K562 (cell line): Measurements from ENCODE around the gene KCTD21. TPM values are rescaled to one million over a fixed set of nuclear protein-coding genes. Genes with fewer than 3 reads are reported as not detected.

Experiments used
- CHD1 ChIP-seq: fragments of 200-600 bp; sonication (generic); IDR thresholded peaks from one replicate; pipeline ENCODE4 v1.6.1; 2012; ENCODE audit warnings: mild to moderate bottlenecking, moderate library complexity, low read length, inconsistent platforms
- CXXC5 ChIP-seq: fragments of 250-450 bp; sonication (Bioruptor Pico); IDR thresholded peaks from 2 replicates; pipeline ENCODE4 v1.8.0; 2022; ENCODE audit warnings: inconsistent platforms, mild to moderate bottlenecking, moderate library complexity
- FOXJ3 ChIP-seq: sonication (generic); formaldehyde crosslinking; IDR thresholded peaks from 2 replicates; pipeline ENCODE4 v1.4.0; 2020; ENCODE audit warnings: mild to moderate bottlenecking, missing genetic modification reagents
- FOXK2 ChIP-seq, 2 experiments: fragments of 450-650 bp; IDR thresholded peaks in 1 of 2; conservative IDR thresholded peaks in 1 of 2; 2 replicates each; pipeline ENCODE4 v1.6.1; 2016; ENCODE audit warnings: low read depth in 2 of 2, mild to moderate bottlenecking in 1 of 2
- HOXB6 ChIP-seq: fragments of 250-450 bp; sonication (Bioruptor Pico); IDR thresholded peaks from 2 replicates; pipeline ENCODE4 v1.5.1; 2022; ENCODE audit warnings: mild to moderate bottlenecking, borderline replicate concordance
- IFI16 ChIP-seq: fragments of 250-450 bp; sonication (Bioruptor Pico); IDR thresholded peaks from 2 replicates; pipeline ENCODE4 v2.1.2; 2022; ENCODE audit warnings: mild to moderate bottlenecking, inconsistent platforms
- L3MBTL2 ChIP-seq: fragments of 450-650 bp; IDR thresholded peaks from 2 replicates; pipeline ENCODE4 v1.6.1; 2016; ENCODE audit warnings: mild to moderate bottlenecking, moderate library complexity
- NFXL1 ChIP-seq: fragments of 450-650 bp; formaldehyde crosslinking; IDR thresholded peaks from 2 replicates; pipeline ENCODE4 v1.4.0; 2021; ENCODE audit warnings: mild to moderate bottlenecking
- RBM34 ChIP-seq: fragments of 200-400 bp; formaldehyde crosslinking; IDR thresholded peaks from 2 replicates; pipeline ENCODE4 v1.6.1; 2018; ENCODE audit warnings: low read length, borderline replicate concordance; ENCODE audit not compliant: insufficient read depth
- SIRT6 ChIP-seq: IDR thresholded peaks from one replicate; pipeline ENCODE4 v1.6.1; 2012; ENCODE audit warnings: low read depth, mild to moderate bottlenecking, control low read depth, inconsistent platforms, low read length, moderate library complexity
- SPI1 ChIP-seq: IDR thresholded peaks from 2 replicates; pipeline ENCODE4 v1.6.1; 2011; ENCODE audit warnings: low read depth, low read length, control low read depth, borderline replicate concordance
- SREBF2 ChIP-seq: sonication (generic); formaldehyde crosslinking; IDR thresholded peaks from 2 replicates; pipeline ENCODE4 v1.4.0; 2020; ENCODE audit warnings: mild to moderate bottlenecking, missing genetic modification reagents
- STAT5A ChIP-seq: IDR thresholded peaks from 2 replicates; pipeline ENCODE4 v1.6.1; 2012; ENCODE audit warnings: low read length, inconsistent platforms, borderline replicate concordance
- TARDBP ChIP-seq: fragments of 450-650 bp; IDR thresholded peaks from 2 replicates; pipeline ENCODE4 v1.6.1; 2016
- TCFL5 ChIP-seq: fragments of 250-450 bp; sonication (Bioruptor Pico); conservative IDR thresholded peaks from 2 replicates; pipeline ENCODE4 v1.6.1; 2021; ENCODE audit warnings: mild to moderate bottlenecking, moderate library complexity, matching md5 sums
- TGIF2 ChIP-seq: sonication (generic); formaldehyde crosslinking; IDR thresholded peaks from 2 replicates; pipeline ENCODE4 v1.8.1; 2022; ENCODE audit warnings: mild to moderate bottlenecking, missing genetic modification reagents, moderate library complexity
- ZFPM2 ChIP-seq: fragments of 250-450 bp; sonication (Bioruptor Pico); IDR thresholded peaks from 2 replicates; pipeline ENCODE4 v1.5.1; 2022; ENCODE audit warnings: mild to moderate bottlenecking
- ZNF263 ChIP-seq: sonication (generic); formaldehyde crosslinking; IDR thresholded peaks from 2 replicates; pipeline ENCODE4 v1.8.0; 2022; ENCODE audit warnings: mild to moderate bottlenecking, missing genetic modification reagents, borderline replicate concordance
- ZNF282 ChIP-seq: sonication (generic); formaldehyde crosslinking; IDR thresholded peaks from 2 replicates; pipeline ENCODE4 v1.8.1; 2023; ENCODE audit warnings: missing genetic modification reagents
- ZNF408 ChIP-seq: fragments of 250-450 bp; sonication (Bioruptor Pico); IDR thresholded peaks from 2 replicates; pipeline ENCODE4 v1.4.0; 2020; ENCODE audit warnings: low read depth, mild to moderate bottlenecking, moderate library complexity
- ZNF436 ChIP-seq: fragments of 250-450, 450-650 bp; sonication (Bioruptor Pico); formaldehyde crosslinking; IDR thresholded peaks from 2 replicates; pipeline ENCODE4 v1.7.0; 2020; ENCODE audit warnings: mild to moderate bottlenecking
- polyA plus RNA-seq, 8 experiments: library from polyadenylated mRNA; depleted of rRNA in 4 of 8; stranded (reverse) in 5 of 8; unstranded in 3 of 8; fragments of >200 nt; fragmentation: Nextera tagmentation in 2 of 8; fragmentation: Illumina TruSeq in 1 of 8; extraction: Ambion mirVana in 2 of 8; extraction: Trizol in 1 of 8; gene quantifications; 2 replicates each; pipeline versions ENCODE4 v1.2.1 to v1.2.3, GENCODE V29; 2011 to 2014; ENCODE audit warnings: inconsistent platforms in 1 of 8, missing spikeins in 1 of 8
- total RNA-seq, 7 experiments: library from RNA; depleted of rRNA in 6 of 7; stranded (reverse); fragments of >200 nt in 6 of 7; fragmentation: Illumina TruSeq in 2 of 7; extraction: Trizol in 2 of 7; gene quantifications; 2 replicates each; pipeline versions ENCODE4 v1.2.1 to v1.2.3, GENCODE V29; 2011 to 2021; ENCODE audit warnings: low replicate concordance in 1 of 7
- TF ChIP-seq, protein P1 (sequence below), 2 experiments: fragments of 450-650 bp in 1 of 2; sonication (generic) in 1 of 2; formaldehyde crosslinking; conservative IDR thresholded peaks; 2 replicates each; pipeline versions ENCODE4 v1.4.0 to v1.8.1; 2020 to 2022; ENCODE audit warnings: mild to moderate bottlenecking in 1 of 2, missing genetic modification reagents in 1 of 2
- TF ChIP-seq, protein P2 (sequence below): IDR thresholded peaks from 3 replicates; pipeline ENCODE4 v1.6.1; 2011; ENCODE audit warnings: borderline replicate concordance, mild to moderate bottlenecking; ENCODE audit not compliant: insufficient read length, insufficient read depth
- TF ChIP-seq, protein P3 (sequence below): fragments of 250-450 bp; sonication (Bioruptor Pico); IDR thresholded peaks from 2 replicates; pipeline ENCODE4 v1.4.0; 2020
- TF ChIP-seq, protein P4 (sequence below): sonication (generic); formaldehyde crosslinking; IDR thresholded peaks from 2 replicates; pipeline ENCODE4 v1.8.1; 2022; ENCODE audit warnings: missing genetic modification reagents

KCTD21 gene
- total and polyA plus RNA-seq, 9 of the 15 experiments (the other 6 are each of a cell fraction or from before 2014, with no cell fraction given), result 0.34 to 5.4 (median 1.9) TPM

DNA sequence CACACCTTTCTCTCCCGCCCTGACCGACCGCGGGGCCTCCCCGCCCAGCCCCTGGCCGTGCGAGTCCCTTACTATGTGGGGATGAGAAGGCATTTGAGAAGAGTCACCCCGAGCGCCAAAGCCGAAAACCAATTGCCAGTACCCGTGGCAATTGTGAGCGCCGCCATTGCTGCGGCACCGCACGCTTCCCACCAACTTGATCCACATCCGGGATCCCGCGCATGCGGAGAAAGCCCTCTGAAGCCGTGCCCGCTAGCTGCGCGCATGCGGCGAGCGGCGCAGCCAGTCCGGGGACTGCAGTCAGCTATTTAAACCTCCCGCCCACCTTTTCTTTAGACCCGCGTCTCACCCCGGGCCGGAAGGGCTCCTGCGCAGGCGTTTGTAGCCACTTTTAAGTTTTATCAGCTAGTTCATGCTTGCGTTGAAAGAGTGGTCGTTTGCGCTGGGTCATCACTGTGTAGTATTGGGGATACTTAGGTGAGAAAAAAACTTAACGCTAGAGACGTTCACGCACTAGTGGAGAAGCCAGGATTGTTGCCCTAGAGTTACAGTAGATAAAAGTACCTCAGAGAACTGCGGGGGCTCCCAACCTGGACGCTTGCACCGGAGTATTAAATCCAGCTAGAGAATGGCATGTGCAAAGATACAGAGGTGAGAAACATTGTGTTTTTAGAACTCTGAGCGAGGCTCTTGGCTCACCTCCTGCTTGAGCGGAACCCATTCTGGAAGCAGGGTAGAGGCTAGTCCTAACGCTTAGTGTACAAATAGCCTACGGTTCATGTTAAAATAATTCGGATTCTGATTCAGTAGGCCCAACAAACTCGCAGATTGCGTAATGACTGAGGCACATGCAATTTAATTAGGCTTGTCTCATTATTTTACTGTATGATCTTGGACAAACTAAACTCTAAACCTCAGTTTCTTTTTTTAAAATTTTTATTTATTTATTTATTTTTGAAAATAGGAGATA, 48.7 kb downstream of the KCTD21 start, which contains the start of gene ALG8 (continued):
- TF ChIP-seq STAT5A (no peak), FOXJ3 (CRISPR knock-in tag) (no peak), TCFL5 (CRISPR knock-in tag) (no peak), NFXL1 (no peak), SPI1 (no peak), FOXK2 (conservative IDR thresholded peaks at IDR 0.05 in 1 of 2, IDR thresholded peaks at IDR 0.05 in 1 of 2; ENCODE audit: low read depth in 2 of 2) (peak; percentile 73 to 75; a peak in 2 of 4 replicates), SIRT6 (no peak), CHD1 (no peak), ZNF408 (CRISPR knock-in tag) (no peak), TGIF2 (CRISPR knock-in tag) (no peak), L3MBTL2 (peak; percentile 98), SREBF2 (no peak), ZNF263 (no peak), RBM34 (no peak), HOXB6 (CRISPR knock-in tag) (no peak), CXXC5 (CRISPR knock-in tag) (peak; percentile 88), ZNF282 (CRISPR knock-in tag) (no peak), ZNF436 (CRISPR knock-in tag) (no peak), ZFPM2 (no peak), IFI16 (CRISPR knock-in tag) (no peak), TARDBP (no peak)
- TF ChIP-seq, protein P1, sequence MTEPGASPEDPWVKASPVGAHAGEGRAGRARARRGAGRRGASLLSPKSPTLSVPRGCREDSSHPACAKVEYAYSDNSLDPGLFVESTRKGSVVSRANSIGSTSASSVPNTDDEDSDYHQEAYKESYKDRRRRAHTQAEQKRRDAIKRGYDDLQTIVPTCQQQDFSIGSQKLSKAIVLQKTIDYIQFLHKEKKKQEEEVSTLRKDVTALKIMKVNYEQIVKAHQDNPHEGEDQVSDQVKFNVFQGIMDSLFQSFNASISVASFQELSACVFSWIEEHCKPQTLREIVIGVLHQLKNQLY (CRISPR knock-in tag; conservative IDR thresholded peaks at IDR 0.05), result peak in 1 of 2 experiments; percentile 57; a peak in 1 of 4 replicates
- TF ChIP-seq, protein P2, sequence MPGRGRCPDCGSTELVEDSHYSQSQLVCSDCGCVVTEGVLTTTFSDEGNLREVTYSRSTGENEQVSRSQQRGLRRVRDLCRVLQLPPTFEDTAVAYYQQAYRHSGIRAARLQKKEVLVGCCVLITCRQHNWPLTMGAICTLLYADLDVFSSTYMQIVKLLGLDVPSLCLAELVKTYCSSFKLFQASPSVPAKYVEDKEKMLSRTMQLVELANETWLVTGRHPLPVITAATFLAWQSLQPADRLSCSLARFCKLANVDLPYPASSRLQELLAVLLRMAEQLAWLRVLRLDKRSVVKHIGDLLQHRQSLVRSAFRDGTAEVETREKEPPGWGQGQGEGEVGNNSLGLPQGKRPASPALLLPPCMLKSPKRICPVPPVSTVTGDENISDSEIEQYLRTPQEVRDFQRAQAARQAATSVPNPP, result no peak
- TF ChIP-seq, protein P3, sequence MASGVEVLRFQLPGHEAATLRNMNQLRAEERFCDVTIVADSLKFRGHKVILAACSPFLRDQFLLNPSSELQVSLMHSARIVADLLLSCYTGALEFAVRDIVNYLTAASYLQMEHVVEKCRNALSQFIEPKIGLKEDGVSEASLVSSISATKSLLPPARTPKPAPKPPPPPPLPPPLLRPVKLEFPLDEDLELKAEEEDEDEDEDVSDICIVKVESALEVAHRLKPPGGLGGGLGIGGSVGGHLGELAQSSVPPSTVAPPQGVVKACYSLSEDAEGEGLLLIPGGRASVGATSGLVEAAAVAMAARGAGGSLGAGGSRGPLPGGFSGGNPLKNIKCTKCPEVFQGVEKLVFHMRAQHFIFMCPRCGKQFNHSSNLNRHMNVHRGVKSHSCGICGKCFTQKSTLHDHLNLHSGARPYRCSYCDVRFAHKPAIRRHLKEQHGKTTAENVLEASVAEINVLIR (CRISPR knock-in tag), result 0 out of 2 replicates have a peak, but pooled peaks have one; percentile 18
- TF ChIP-seq, protein P4, sequence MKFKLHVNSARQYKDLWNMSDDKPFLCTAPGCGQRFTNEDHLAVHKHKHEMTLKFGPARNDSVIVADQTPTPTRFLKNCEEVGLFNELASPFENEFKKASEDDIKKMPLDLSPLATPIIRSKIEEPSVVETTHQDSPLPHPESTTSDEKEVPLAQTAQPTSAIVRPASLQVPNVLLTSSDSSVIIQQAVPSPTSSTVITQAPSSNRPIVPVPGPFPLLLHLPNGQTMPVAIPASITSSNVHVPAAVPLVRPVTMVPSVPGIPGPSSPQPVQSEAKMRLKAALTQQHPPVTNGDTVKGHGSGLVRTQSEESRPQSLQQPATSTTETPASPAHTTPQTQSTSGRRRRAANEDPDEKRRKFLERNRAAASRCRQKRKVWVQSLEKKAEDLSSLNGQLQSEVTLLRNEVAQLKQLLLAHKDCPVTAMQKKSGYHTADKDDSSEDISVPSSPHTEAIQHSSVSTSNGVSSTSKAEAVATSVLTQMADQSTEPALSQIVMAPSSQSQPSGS, result no peak
